DOHH2 (cell line): ENCODE data around the gene PRDX3.

Experiments
- H3F3A ChIP-seq: fragments of 200-600 bp; sonication (generic), shearing (Covaris generic); 2 replicates; pipeline ENCODE4 v1.6.0; 2016; ENCODE audit warnings: antibody characterized with exemption, mild to moderate bottlenecking; ENCODE audit not compliant: control insufficient read depth, insufficient read depth
- H3K27ac ChIP-seq: fragments of 200-600 bp; sonication (generic); 2 replicates; pipeline ENCODE4 v1.5.1; 2014; ENCODE audit warnings: low read depth, mild to moderate bottlenecking, low read length, moderate library complexity
- H3K27me3 ChIP-seq: fragments of 200-600 bp; sonication (generic); 2 replicates; pipeline ENCODE4 v1.6.1; 2014; ENCODE audit warnings: mild to moderate bottlenecking, low read length, mixed read lengths; ENCODE audit not compliant: control insufficient read depth
- H3K36me3 ChIP-seq: fragments of 200-600 bp; sonication (generic); 2 replicates; pipeline ENCODE4 v1.6.1; 2014; ENCODE audit warnings: mild to moderate bottlenecking, low read length, moderate library complexity, mixed read lengths; ENCODE audit not compliant: control insufficient read depth
- H3K4me1 ChIP-seq: fragments of 200-600 bp; sonication (generic); 2 replicates; pipeline ENCODE4 v1.6.1; 2014; ENCODE audit warnings: mild to moderate bottlenecking, low read length, mixed read lengths; ENCODE audit not compliant: control insufficient read depth
- H3K4me2 ChIP-seq: fragments of 200-600 bp; sonication (generic); 2 replicates; pipeline ENCODE4 v1.6.0; 2014; ENCODE audit warnings: mild to moderate bottlenecking, low read length, moderate library complexity
- H3K4me3 ChIP-seq: fragments of 200-600 bp; sonication (generic); 2 replicates; pipeline ENCODE4 v1.5.1; 2014; ENCODE audit warnings: mild to moderate bottlenecking, low read length, mixed read lengths
- H3K79me2 ChIP-seq: fragments of 200-600 bp; sonication (generic); 2 replicates; pipeline ENCODE4 v1.6.1; 2014; ENCODE audit warnings: mild to moderate bottlenecking, low read length, mixed read lengths; ENCODE audit not compliant: control insufficient read depth
- H3K9me2 ChIP-seq: fragments of 200-600 bp; sonication (generic); replicated peaks from 2 replicates; pipeline ENCODE4 v1.6.1; 2014; ENCODE audit warnings: mild to moderate bottlenecking, low read length, mixed read lengths; ENCODE audit not compliant: control insufficient read depth
- H3K9me3 ChIP-seq: fragments of 200-600 bp; sonication (generic); 2 replicates; pipeline ENCODE4 v1.6.1; 2014; ENCODE audit warnings: antibody characterized with exemption, low read length, mixed read lengths; ENCODE audit not compliant: control insufficient read depth, insufficient read depth
- H4K20me1 ChIP-seq: fragments of 200-600 bp; sonication (generic); 2 replicates; pipeline ENCODE4 v1.6.0; 2014; ENCODE audit warnings: low read depth, mild to moderate bottlenecking, antibody characterized with exemption, low read length, moderate library complexity; ENCODE audit not compliant: control insufficient read depth, insufficient read depth
- EZH2phosphoT487 ChIP-seq: fragments of 200-600 bp; sonication (generic); IDR thresholded peaks from 2 replicates; pipeline ENCODE4 v1.6.1; 2017; ENCODE audit warnings: borderline replicate concordance, mild to moderate bottlenecking, antibody characterized with exemption, low read length, moderate library complexity, mixed read lengths
- TF ChIP-seq, protein P1 (sequence below): fragments of 200-600 bp; sonication (generic); IDR thresholded peaks from one replicate; pipeline ENCODE4 v1.5.1; 2014; ENCODE audit warnings: antibody characterized with exemption, mild to moderate bottlenecking, low read depth, low read length; ENCODE audit not compliant: poor library complexity, severe bottlenecking

PRDX3 gene

GRCh38 chr10:119199231-119199992 lies 20.8 kb upstream of the PRDX3 start:
- TF ChIP-seq, protein P1, sequence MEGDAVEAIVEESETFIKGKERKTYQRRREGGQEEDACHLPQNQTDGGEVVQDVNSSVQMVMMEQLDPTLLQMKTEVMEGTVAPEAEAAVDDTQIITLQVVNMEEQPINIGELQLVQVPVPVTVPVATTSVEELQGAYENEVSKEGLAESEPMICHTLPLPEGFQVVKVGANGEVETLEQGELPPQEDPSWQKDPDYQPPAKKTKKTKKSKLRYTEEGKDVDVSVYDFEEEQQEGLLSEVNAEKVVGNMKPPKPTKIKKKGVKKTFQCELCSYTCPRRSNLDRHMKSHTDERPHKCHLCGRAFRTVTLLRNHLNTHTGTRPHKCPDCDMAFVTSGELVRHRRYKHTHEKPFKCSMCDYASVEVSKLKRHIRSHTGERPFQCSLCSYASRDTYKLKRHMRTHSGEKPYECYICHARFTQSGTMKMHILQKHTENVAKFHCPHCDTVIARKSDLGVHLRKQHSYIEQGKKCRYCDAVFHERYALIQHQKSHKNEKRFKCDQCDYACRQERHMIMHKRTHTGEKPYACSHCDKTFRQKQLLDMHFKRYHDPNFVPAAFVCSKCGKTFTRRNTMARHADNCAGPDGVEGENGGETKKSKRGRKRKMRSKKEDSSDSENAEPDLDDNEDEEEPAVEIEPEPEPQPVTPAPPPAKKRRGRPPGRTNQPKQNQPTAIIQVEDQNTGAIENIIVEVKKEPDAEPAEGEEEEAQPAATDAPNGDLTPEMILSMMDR: peak; percentile 72
- TF ChIP-seq EZH2phosphoT487: no peak
- Histone ChIP-seq H3K9me3 (no peaks in the 10 kb centered on the region), H3K27ac (no peak overlapping the region), H3K4me1 (no peaks in the 10 kb centered on the region), H3F3A (no peaks in the 10 kb centered on the region), H3K79me2 (no peaks in the 10 kb centered on the region), H3K9me2 (no peaks in the 10 kb centered on the region), H3K27me3 (peaks cover 16% of the 10 kb centered on the region; the same call in 1 of the 2 replicates), H3K4me2 (no peak overlapping the region), H3K36me3 (no peaks in the 10 kb centered on the region), H3K4me3 (no peak overlapping the region), H4K20me1 (no peaks in the 10 kb centered on the region)

- Histone ChIP-seq H3F3A (no peaks in the 10 kb centered on the region), H3K4me2 (no peak overlapping the region), H3K4me3 (no peak overlapping the region), H3K27ac (no peak overlapping the region), H3K27me3 (peaks cover 16% of the 10 kb centered on the region; the same call in 1 of the 2 replicates), H3K36me3 (no peaks in the 10 kb centered on the region), H3K4me1 (no peaks in the 10 kb centered on the region), H3K9me2 (no peaks in the 10 kb centered on the region), H3K79me2 (no peaks in the 10 kb centered on the region), H3K9me3 (no peaks in the 10 kb centered on the region), H4K20me1 (no peaks in the 10 kb centered on the region)
- TF ChIP-seq, protein P1: peak; percentile 81
- TF ChIP-seq EZH2phosphoT487: no peak
Observed at GRCh38 chr10:119198438-119198837, 19.8 kb upstream of the PRDX3 start.

- TF ChIP-seq, protein P1: no peak
- no peak for TF ChIP-seq EZH2phosphoT487
- H4K20me1 ChIP-seq: no peaks in the 10 kb centered on the region
- peaks cover 14% of the 10 kb centered on the region; the same call in 1 of the 2 replicates for H3K27me3 ChIP-seq
- no peaks in the 10 kb centered on the region for H3F3A ChIP-seq
- no peak overlapping the region for H3K4me2 ChIP-seq
- no peaks in the 10 kb centered on the region for H3K79me2 ChIP-seq
- H3K4me3 ChIP-seq: no peak overlapping the region
- H3K27ac ChIP-seq: no peak overlapping the region
- no peaks in the 10 kb centered on the region for H3K9me3 ChIP-seq
- H3K9me2 ChIP-seq: no peaks in the 10 kb centered on the region
- no peaks in the 10 kb centered on the region for H3K36me3 ChIP-seq
- no peaks in the 10 kb centered on the region for H3K4me1 ChIP-seq
Observed at GRCh38 chr10:119197921-119198320, 19.3 kb upstream of the PRDX3 start.
